Kidney capillary endothelial cell (primary cell): ENCODE results near the gene GCGR.

Experiments used
- DNase-seq: peaks from one replicate; pipeline ENCODE4 v3.0.0-alpha.2; 2018; ENCODE audit warnings: low spot score

GCGR gene

DNA sequence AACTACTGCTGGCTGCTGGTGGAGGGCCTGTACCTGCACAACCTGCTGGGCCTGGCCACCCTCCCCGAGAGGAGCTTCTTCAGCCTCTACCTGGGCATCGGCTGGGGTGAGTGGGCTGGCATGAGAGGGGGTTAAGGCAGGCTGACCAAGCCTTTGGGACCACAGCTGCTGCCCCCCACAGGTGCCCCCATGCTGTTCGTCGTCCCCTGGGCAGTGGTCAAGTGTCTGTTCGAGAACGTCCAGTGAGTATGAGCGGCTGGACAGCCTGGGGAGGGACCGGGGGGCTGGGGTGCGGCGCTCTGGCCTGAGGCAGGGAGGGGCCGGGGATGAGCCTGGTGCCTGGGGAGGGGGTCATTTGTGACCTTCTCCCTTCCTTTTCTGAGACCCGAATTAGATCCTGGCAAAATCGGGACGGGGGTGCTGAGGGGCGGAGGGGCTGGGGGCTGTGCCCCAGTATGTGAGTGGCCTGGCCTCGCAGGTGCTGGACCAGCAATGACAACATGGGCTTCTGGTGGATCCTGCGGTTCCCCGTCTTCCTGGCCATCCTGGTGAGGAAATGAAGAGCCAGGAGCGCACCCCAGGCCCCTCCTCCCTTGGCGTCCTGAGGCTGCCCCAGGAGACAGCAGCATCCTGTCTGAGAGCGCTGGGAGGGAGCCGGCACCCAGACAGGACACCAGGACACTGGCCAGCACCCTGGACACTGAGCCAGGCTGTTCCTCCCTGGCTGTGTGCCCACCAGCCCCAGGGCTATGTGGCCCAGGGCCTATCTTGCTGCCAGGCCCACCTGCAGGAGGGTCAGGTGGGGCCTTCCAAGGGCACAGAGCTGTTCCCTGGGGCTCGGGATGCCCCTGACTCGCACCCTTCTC is 8.0 kb downstream of the GCGR start:
- DNase-seq, result no peak

DNA sequence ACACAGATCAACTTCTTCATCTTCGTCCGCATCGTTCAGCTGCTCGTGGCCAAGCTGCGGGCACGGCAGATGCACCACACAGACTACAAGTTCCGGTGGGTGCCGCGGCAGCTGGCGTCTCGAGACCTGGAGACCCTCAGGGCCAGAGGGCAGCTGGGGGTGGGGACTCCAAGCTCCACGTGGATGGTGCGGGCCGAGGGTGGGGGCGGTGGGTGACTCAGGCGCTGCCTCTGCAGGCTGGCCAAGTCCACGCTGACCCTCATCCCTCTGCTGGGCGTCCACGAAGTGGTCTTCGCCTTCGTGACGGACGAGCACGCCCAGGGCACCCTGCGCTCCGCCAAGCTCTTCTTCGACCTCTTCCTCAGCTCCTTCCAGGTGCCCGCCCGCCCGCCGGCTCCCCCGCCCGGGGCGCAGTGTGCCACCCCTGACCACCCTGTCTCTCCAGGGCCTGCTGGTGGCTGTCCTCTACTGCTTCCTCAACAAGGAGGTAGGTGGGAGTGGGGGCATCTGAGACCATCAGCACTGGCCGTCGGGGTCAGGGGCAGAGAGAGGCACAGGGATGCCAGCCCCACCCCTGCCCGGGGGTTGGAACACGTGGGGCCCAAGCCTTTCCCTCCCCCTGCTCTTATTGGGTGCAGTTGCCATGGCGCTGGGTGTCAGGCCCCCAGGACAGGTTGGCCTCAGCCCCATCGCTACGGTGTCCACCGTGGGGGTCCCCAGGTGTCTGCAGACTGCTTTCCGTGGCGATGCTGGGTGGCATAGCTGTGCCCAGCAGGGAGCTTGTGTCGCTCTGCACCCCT is 8.8 kb downstream of the GCGR start:
- DNase-seq, result no peak

DNA sequence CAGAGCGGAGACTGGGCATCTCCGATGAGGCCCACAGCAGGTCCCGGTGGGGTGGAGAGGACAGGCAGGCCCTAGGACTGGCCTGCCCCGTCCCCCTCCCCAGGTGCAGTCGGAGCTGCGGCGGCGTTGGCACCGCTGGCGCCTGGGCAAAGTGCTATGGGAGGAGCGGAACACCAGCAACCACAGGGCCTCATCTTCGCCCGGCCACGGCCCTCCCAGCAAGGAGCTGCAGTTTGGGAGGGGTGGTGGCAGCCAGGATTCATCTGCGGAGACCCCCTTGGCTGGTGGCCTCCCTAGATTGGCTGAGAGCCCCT is 9.4 kb downstream of the GCGR start:
- no peak for DNase-seq

DNA sequence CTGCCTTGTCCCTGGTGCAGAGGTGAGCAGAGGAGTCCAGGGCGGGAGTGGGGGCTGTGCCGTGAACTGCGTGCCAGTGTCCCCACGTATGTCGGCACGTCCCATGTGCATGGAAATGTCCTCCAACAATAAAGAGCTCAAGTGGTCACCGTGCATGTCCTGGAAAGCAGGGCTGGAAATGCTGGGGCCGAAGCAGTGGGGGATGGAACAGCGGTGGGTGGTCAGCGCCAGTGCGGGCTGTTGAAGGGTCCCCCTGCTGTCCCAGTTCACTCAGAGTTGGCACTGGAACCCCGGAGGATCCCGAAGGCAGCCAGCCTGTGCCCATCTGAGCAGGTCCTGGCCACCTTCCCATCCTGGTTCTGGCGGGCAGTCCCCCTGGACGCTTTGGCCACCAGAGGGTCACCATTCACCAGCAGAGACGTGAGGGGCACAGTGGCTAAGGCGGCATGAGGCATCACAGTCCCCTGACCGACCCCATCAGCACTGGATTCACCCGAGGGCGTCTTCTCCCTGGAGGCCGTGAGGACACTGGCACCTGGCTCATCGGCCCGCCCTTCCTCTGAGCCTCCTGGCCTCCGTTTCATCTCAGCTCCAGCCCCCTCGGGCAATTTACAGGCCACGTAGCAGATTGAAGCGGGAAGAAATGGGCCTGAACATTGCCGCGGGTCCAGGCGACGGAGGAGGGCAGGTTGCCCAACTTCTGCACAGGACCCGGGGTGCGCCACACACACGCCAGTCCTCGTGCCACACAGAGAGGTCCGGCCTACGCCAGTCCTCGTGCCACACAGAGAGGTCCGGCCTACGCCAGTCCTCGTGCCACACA is 10.1 kb downstream of the GCGR start:
- DNase-seq, result no peak

DNA sequence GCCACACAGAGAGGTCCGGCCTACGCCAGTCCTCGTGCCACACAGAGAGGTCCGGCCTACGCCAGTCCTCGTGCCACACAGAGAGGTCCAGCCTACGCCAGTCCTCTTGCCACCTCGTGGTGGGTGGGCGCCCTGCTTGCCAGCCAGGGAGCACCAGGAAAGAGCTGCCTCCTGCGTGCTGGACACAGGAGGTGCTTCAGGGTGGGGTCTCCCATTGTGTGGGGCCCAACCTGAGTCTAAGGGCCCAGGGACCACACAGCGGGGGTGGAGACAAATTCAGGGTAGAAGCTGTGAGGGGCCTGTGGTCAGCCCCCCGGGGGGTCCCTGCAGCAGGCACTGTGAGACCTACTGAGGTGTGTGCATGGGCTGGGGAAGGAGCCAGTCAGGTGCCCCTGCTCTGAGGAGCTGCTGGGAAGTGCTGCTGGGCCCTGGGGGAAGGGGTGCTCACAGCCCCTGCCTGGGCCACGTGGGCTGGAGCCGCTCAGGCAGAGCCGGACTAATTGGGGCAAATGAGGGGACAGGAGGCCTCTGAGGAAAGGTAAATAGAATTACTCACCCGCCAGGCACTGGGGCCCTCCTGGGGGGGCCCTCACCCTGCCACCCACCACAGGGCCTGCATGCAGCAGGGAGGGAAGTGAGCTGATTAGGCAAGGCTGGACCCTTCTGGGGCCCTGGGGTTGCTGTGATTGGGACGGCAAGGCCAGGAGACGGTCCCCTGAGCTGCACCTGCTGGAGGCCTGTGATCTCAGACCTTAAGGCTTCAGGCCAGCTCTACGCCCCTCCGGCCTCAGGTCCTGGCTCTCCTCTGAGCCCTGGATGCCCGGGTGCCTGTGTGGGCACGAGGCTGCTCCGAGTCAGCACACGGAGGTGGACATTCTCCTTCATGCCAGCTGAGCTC is 11.0 kb downstream of the GCGR start:
- no peak for DNase-seq

DNA sequence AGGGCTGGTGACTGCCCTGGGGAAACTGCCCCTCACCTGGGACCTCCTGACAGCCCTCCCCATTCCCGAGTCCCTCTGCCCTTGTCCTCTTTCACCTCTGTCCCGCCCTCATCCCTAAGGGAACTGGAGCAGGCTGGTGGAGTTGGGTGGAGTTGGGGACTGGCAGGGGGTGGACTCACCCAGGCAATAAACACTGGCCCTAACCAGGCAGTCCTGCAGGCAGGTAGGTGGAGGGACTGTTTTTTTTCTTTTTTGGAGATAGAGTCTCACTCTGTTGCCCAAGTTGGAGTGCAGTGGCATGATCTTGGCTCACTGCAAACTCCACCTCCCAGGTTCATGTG is 11.7 kb downstream of the GCGR start:
- DNase-seq, result no peak

DNA sequence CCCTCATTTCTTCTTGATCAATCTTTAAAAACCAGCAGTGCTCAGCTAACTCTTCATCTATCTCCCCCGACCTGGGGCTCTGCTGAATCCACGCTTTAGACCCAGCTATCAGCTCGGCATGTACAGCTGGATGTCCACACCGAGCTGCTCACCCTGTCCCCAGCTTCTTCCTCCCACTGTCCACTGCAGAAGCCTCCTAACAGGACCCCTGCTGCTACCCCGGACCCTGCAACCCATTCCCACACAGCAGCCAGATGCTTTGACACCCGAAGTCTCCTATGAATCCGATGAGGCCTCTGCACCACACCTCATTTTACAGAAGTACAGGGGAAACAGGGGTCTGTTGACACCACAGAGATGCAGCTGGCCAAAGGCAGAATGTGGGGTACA is 13.8 kb downstream of the GCGR start:
- DNase-seq, result no peak

DNA sequence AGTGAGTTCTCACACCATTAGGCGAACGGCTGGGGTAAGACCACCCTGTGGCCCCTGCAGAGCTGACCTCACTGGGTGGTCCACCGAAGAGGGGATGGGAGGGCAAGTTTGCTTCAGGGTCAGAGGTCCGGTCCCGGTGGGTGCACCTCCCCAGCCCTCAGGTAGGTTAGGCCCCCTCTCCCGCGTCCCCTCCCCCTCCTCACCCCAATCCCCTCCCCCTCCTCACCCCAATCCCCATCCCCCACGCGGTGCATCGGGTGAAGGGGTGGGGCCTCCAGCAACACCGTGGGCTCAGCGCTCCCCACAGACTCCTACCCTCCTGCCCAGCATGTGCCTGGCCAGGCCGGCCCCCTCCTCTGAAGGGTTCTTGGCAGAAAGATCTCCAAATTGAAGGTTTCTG is 15.8 kb downstream of the GCGR start:
- no peak for DNase-seq

DNA sequence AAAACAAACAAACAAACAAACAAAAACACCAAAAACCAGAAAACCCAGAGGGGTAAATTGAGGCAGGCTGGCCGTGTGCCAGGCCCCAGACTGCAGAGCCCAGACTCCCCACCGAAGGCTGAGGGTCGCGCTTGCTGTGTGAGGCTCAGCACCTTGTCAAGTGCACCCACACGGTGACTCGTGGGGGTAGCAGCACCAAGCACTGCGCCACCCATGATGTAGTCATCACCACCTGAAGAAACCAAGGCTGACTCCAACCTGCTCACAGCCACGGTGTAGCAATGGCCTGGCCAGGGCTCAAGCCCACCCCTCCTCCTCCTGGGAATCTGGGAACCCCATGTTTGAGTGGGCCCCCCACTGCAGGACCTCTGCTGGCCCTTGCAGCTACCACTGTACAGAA is 17.2 kb downstream of the GCGR start:
- DNase-seq, result no peak

DNA sequence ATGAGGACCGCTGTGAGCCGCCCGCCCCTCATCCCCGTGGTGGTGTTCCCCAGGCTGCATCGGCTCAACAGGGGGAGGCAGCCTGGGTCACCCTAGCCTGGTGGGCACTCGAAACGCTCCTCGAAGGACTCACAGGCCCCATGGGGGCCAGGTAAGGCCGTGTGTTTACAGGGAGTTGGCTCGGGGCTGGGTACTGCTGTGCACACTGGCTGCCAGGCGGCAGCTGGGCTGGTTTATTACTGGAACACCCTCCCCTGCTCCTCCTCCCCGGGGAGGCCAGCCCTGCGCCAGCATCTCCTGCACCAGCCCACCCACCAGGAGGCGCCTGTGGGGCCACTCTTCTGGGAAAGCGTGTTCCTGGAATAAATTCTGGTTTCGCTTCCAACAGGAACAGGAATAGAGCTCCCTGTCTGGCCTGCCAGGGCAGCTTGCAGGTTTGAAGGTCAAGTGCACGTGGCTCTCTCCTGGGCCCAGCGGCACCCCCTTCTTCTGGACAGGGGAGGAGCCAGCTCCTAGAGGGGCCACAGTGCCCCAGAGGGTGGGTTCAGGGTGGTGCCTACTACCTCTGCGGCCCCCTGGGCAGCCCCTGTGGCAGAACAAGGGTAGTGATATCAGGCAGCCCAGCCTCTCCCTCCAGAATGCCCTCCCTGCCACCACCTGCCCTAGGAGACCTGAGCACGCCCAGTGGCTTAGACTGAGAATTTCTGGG is 17.8 kb downstream of the GCGR start:
- peak; percentile 20 for DNase-seq

DNA sequence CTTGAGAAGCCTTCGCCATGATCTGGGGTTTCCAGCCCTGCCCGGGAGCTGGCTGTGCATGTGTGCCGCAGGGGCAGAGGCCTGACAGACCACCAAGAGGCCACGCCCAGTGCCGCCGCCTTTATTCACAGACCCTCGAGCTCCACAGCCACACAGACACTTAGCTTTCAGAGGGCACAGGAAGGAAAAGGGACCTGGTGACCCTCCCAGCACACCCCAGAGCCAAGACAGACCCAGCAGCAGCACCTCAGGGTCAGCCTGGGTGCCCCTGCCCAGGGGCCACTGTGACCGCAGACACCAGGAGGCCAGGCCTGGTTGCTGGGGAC is 18.3 kb downstream of the GCGR start:
- no peak for DNase-seq

DNA sequence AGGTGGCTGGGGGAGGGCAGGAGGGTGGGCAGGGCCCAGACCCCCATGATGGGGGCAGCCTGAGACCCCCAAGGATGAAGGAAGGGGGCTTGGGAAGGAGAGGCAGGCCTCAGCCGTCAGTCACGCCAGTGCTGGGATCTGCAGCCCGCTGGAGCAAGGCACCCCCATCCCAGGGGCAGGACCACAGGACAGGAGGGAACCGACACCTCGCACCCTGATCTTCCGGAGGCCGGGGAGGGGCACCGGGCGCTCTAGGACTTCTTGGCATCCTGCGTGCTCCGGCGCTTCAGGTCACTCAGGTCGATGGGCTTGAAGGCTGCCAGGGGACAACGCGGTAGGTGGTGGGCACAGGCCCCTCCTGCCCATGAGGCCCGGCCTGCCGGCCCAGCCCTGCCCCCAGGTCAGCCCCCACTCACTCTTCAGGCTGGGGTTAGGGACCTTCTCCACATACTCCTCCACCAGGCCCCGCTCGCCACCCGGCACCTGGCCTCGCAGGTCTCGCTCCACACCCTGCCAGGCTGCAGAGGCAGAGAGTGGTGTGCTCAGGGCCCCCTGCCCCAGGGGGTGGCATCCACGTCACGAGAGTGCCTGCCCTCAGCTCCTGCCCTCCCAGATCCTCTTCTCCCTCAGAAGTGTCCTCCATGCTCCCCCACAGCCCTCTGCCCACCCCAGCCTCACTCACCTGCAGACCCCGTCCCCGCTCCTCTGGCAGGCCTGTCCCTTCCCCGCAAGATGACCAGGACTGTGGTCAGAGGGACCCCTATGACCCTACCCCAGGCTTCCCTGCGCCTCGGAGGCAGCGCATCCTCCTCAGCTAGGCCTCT is 19.3 kb downstream of the GCGR start:
- no peak for DNase-seq

DNA sequence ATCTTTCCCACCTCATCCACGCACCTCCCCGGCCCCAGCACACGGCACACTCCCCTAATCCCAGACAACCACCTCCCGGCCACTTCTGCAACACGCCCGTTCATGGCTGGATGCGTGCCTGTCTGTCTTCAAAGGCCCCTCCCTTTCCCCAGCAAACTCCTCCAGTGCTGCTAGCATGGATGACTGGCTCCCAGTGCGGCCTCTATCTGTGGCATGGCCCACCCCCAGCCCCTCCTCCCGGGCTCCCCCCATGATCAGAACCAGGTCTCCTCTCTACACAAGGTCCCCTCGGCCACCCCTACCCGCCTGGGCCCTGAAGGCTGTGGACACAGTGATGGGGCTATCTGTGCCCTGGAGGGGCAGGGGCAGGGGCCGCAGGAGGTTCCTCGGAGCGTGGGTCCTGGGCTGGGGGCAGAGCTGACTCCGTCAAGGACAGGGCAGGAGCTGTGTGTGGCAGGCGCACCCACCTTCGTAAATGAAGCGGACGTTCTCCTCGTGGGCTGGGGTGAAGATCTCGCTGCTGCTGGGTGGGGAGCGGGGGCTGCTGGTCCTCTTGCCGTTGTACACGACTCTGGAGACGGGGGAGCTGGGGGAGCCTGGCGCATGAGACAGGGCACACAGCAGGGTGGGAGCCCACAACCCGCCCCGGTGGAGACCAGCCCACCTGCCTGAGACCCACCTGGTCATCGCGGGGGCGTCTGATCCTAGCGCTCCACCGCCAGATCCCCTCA is 20.0 kb downstream of the GCGR start:
- DNase-seq, result no peak

DNA sequence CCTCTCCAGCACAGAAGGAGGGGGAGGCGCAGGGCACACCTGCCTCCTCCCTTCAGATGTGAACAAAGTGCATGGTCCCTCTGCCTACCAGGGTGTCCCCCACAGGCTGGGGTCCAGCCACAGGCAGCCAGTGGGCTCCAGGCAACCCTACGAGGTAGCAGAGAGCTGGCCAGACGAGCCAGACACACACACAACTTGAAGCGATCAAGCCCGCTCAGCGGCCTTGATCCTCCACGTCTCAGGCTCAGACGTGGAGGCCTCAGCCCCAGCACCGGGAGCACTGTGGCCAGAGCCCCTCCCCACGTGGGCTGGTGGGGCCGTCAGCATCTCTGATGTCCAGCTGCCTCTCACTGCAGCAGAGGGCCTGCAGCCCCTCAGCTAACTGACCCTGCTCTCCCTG is 20.6 kb downstream of the GCGR start:
- DNase-seq, result no peak

DNA sequence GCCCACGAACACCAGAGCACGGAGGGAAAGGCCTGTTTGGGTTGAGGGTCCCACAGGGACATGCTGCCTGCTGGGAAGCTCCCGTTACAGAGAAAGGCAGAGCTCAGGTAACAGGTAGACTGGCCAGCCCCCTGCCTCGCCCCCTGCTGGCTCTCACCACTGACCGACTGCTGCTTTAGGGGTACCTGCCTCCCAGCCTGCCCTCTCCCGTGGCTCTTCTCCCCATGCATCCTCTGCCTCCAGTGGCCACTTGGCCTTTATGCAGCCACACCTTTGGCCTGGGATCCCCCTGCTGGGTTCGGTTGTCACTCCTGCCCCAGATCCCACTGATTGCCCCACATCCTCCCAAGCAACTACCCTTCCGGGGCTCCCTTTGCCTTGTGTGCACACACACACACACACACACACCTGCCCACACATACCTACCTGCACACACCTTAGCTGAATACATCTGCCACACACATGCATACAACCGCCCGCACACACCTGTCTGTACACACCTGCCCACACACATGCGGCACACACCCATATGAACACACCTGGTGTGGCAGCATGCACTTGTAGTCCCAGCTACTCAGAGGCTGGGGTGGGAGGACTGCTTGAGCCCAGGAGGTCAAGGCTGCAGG is 22.0 kb downstream of the GCGR start:
- no peak for DNase-seq

DNA sequence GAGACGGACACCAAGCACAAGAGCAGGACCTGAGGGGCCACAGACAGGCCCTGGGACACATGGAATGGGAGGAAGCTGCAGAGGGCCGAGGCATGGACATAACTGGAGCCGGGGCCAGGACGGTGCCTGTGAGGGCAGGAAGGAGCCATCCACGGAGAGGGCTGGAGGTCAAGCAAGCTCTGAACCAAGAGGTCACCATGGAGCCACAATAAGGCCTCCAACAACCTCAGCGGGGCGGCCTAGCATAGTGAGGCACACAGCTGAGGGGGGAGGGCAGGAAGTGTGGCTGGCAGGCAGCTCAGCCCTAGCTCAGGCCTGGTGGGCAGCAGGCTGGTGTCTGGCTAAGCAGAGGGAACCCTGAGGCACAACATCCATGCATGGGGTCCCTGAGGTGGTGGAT is 24.7 kb downstream of the GCGR start:
- DNase-seq, result no peak

DNA sequence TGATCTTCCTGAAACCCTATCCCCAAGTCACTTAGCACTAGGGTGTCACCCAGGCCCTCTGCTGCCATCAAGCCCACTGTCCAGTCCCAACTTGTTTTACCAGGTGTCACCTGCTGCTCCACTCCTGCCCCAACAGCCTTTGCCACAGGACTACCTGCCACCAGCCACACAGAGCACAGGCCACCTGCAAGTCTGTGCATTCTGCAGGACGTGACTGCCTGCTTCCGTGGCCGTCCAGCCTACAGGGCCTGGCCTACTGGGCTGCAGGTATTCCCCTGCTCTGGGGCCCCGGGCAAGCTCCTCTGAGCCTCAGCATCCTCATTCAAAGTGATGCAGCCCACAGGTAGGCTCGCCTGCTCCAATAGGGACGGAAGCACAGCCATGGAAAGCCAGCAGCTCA is 25.9 kb downstream of the GCGR start:
- DNase-seq, result no peak

DNA sequence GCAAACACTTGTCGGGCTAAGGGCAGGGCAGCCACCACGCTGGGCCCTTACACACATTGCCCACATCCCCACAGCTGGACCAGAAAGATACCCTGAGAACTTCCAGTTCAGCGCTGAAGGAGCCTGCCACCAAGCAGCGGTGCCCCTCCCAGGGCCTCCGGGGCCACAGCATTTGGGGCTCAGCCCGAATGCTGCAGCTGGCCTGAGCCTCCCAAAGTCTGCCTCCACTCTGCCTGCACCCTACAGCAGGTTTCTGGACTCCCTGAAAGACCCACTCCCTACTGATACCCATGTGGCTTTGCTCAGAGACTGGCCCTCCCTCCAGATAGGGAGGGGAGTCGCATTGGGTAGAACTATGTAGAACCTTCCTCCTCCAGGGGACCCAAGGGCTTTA is 27.6 kb downstream of the GCGR start:
- DNase-seq, result no peak

DNA sequence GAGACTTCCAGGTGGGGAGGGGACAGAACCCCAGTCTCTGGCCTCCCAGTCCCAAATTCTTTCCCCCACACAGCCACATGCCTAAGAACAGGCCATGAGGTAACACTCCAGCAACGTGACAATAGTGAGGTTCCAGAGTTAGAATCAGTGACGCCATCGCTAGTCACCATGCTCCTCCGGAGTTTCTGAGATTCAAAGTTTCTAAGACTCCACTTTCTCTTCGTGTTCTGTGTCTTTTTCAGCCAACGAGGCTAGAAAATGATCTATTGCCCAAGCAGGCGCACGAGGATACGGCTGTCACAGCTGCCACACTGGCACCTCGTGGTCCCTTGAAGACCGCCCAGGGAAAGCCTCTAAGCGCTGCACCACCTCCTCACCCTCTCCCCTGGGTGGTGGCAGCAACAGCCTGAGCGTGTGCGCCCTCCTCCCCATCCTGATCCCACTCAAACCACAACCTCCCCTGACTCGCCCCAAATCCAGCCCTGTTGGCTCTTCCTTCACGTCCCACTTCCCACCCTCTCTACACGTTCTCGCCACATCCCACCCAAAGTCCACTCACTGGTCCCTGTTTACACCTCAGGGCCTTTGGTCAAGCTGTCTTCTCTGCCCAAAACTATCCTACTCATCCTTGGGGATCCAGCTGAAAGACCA is 28.1 kb downstream of the GCGR start:
- DNase-seq, result peak; percentile 16
